Uterus (tissue), 2 donors: Measurements from ENCODE around the gene UBE2Q1.

Experiments
- POLR2A ChIP-seq, 2 donors: fragments of 450-650 bp; IDR thresholded peaks; one replicate each; pipeline ENCODE4 v1.6.1; 2016; ENCODE audit warnings: antibody characterized with exemption in 2 of 2, mild to moderate bottlenecking in 1 of 2, moderate library complexity in 1 of 2
- TF ChIP-seq, protein P1 (sequence below), 4 experiments: fragments of 200-600 bp in 2 of 4; fragments of 450-650 bp in 2 of 4; sonication (generic) in 2 of 4; IDR thresholded peaks; one replicate each; pipeline ENCODE4 v1.5.1; 2016 to 2019; ENCODE audit warnings: antibody characterized with exemption in 4 of 4, mild to moderate bottlenecking in 2 of 4, moderate library complexity in 1 of 4

DNA sequence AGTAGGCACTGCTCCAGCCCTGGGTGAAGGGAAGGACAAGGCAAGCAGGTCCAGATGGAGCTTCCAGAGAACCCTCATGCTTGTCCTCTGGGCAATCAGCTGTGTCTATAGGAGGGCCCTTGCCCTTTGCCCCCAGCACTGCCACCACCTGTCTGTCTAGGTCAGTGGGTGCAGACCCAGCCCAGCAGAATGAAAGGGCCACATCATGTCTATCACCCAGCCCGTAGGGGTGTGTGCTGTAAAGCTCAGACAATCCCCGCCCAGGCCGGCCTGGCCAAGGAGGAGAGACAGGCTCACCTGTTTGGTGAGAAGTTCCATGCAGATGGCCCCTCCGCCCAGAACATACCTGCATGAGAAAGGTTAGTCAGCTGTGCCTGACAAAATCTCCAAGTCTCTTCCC, 7.0 kb downstream of the UBE2Q1 start:
- TF ChIP-seq, protein P1, sequence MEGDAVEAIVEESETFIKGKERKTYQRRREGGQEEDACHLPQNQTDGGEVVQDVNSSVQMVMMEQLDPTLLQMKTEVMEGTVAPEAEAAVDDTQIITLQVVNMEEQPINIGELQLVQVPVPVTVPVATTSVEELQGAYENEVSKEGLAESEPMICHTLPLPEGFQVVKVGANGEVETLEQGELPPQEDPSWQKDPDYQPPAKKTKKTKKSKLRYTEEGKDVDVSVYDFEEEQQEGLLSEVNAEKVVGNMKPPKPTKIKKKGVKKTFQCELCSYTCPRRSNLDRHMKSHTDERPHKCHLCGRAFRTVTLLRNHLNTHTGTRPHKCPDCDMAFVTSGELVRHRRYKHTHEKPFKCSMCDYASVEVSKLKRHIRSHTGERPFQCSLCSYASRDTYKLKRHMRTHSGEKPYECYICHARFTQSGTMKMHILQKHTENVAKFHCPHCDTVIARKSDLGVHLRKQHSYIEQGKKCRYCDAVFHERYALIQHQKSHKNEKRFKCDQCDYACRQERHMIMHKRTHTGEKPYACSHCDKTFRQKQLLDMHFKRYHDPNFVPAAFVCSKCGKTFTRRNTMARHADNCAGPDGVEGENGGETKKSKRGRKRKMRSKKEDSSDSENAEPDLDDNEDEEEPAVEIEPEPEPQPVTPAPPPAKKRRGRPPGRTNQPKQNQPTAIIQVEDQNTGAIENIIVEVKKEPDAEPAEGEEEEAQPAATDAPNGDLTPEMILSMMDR (IDR thresholded peaks at IDR 0.05): no peak
- TF ChIP-seq POLR2A (IDR thresholded peaks at IDR 0.05): no peak
